Measurements from ENCODE around the gene B4GALNT4. TPM values are rescaled to one million over a fixed set of nuclear protein-coding genes. Genes with fewer than 3 reads are reported as not detected.
"Not testable (repeated sequence)": the region's sequence is repeated elsewhere in the genome, so short reads cannot be mapped to it uniquely, and the experiment has no call there.

B4GALNT4 gene, protein sequence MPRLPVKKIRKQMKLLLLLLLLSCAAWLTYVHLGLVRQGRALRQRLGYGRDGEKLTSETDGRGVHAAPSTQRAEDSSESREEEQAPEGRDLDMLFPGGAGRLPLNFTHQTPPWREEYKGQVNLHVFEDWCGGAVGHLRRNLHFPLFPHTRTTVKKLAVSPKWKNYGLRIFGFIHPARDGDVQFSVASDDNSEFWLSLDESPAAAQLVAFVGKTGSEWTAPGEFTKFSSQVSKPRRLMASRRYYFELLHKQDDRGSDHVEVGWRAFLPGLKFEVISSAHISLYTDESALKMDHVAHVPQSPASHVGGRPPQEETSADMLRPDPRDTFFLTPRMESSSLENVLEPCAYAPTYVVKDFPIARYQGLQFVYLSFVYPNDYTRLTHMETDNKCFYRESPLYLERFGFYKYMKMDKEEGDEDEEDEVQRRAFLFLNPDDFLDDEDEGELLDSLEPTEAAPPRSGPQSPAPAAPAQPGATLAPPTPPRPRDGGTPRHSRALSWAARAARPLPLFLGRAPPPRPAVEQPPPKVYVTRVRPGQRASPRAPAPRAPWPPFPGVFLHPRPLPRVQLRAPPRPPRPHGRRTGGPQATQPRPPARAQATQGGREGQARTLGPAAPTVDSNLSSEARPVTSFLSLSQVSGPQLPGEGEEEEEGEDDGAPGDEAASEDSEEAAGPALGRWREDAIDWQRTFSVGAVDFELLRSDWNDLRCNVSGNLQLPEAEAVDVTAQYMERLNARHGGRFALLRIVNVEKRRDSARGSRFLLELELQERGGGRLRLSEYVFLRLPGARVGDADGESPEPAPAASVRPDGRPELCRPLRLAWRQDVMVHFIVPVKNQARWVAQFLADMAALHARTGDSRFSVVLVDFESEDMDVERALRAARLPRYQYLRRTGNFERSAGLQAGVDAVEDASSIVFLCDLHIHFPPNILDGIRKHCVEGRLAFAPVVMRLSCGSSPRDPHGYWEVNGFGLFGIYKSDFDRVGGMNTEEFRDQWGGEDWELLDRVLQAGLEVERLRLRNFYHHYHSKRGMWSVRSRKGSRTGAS
- total RNA-seq = 277 and 294 TPM in 2 replicates
- long read RNA-seq, partial matches to known transcripts = 2 of 2 reads
- long read RNA-seq, other reads (novel, unspliced or antisense) = 0 of 2 reads

DNA sequence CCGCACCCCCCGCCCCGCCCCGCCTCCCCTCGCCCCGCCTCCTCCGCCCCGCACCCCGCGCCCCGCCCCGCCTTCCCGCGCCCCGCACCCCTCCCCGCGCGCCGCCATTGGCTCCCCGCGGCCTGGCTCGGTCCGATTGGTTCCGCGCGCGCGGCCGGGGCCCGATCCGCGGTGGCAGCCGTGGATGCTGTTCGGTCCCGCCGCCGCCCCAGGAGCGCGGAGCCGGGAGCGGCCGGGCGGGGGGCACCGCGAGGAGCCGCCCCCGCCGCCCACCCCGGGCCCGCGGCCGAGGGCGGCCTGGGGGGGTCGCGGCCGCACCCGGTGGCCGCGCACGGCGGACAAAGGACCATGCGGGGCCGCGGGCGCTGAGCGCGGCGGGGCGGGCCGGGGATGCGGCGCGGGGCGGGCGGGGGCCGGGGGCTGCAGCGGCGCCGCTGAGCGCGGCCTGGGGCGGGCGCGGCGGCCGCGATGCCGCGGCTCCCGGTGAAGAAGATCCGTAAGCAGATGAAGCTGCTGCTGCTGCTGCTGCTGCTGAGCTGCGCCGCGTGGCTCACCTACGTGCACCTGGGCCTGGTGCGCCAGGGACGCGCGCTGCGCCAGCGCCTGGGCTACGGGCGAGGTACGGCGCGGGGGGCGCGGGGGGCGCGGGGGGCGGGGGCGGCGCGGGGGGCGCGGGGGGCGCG lies at the start of gene B4GALNT4:
TSS of gene B4GALNT4 (plus strand) at position 164 of the 683 bp plus-strand sequence. CDS start at position 469, 305 bp downstream.
- H3K27ac Mint-ChIP-seq = peak within 1 kb of the TSS; percentile 97
- H3K4me1 Mint-ChIP-seq (ENCODE audit: low read depth) = peaks cover 10% of the 10 kb centered on the region
- TF ChIP-seq, protein P1, sequence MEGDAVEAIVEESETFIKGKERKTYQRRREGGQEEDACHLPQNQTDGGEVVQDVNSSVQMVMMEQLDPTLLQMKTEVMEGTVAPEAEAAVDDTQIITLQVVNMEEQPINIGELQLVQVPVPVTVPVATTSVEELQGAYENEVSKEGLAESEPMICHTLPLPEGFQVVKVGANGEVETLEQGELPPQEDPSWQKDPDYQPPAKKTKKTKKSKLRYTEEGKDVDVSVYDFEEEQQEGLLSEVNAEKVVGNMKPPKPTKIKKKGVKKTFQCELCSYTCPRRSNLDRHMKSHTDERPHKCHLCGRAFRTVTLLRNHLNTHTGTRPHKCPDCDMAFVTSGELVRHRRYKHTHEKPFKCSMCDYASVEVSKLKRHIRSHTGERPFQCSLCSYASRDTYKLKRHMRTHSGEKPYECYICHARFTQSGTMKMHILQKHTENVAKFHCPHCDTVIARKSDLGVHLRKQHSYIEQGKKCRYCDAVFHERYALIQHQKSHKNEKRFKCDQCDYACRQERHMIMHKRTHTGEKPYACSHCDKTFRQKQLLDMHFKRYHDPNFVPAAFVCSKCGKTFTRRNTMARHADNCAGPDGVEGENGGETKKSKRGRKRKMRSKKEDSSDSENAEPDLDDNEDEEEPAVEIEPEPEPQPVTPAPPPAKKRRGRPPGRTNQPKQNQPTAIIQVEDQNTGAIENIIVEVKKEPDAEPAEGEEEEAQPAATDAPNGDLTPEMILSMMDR (IDR thresholded peaks at IDR 0.05; ENCODE audit: unreplicated experiment) = no peak
- no peaks in the 10 kb centered on the region for H3K9me3 Mint-ChIP-seq (ENCODE audit: low read depth)
- DNase-seq (ENCODE audit: low spot score, unreplicated experiment) = no peak
- H3K36me3 Mint-ChIP-seq (ENCODE audit: insufficient read depth) = peaks cover 16% of the 10 kb centered on the region
- H3K27me3 Mint-ChIP-seq = peaks cover 17% of the 10 kb centered on the region
- peak within 1 kb of the TSS; percentile 87 for H3K4me3 Mint-ChIP-seq (ENCODE audit: low read depth)

DNA sequence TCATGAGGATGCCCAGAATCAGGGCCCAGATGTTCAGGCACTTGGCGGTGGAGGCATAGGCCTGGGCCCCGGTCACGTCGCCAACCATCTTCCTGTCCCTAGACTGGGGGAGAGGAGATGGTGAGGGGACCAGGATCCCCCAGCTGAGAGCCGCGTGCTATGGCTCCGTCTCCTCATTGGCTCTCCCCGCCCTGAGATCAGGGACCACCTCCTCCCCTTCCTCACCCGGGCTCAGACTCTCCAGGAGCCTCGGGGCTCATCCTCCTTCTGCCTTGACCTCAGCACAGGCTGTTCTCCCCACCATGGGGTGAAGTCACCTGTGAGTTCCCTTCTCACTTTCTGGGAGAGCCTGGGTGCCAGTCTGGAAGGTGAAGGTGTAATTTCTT lies 49.4 kb upstream of the B4GALNT4 start:
- H3K36me3 Mint-ChIP-seq (ENCODE audit: insufficient read depth); DNase-seq (ENCODE audit: low spot score, unreplicated experiment); H3K27ac Mint-ChIP-seq; H3K9me3 Mint-ChIP-seq (ENCODE audit: low read depth): not testable (repeated sequence)
- H3K27me3 Mint-ChIP-seq = peaks cover 25% of the 10 kb centered on the region
- peaks cover 17% of the 10 kb centered on the region for H3K4me1 Mint-ChIP-seq (ENCODE audit: low read depth)
- peak overlapping the region; percentile 82 for H3K4me3 Mint-ChIP-seq (ENCODE audit: low read depth)

DNA sequence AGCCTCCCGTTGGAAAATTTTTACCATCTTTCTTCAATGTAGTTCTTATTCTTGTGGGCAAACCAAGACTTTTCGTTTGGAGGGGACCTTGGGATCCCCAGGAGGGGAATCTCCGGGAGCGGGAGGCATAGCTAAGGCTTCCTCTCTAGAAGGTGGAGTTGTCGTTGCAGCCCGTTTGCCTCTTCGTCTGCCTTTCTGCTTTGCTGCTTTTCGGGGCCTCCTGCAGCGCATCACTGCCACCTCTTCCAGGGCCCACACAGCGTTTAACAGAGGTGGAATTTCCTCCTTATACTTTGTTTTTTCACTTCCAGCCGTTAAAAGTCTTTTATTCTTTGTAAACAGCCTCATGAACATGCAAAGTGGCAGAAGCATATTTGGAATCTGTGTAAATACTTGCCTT lies 45.1 kb upstream of the B4GALNT4 start:
- no peak overlapping the region for H3K27ac Mint-ChIP-seq
- H3K9me3 Mint-ChIP-seq (ENCODE audit: low read depth) = no peaks in the 10 kb centered on the region
- peaks cover 3% of the 10 kb centered on the region for H3K27me3 Mint-ChIP-seq
- DNase-seq (ENCODE audit: low spot score, unreplicated experiment) = no peak
- no peaks in the 10 kb centered on the region for H3K36me3 Mint-ChIP-seq (ENCODE audit: insufficient read depth)
- TF ChIP-seq, protein P1 (IDR thresholded peaks at IDR 0.05; ENCODE audit: unreplicated experiment) = no peak
- H3K4me1 Mint-ChIP-seq (ENCODE audit: low read depth) = peaks cover 17% of the 10 kb centered on the region
- H3K4me3 Mint-ChIP-seq (ENCODE audit: low read depth) = no peak overlapping the region

DNA sequence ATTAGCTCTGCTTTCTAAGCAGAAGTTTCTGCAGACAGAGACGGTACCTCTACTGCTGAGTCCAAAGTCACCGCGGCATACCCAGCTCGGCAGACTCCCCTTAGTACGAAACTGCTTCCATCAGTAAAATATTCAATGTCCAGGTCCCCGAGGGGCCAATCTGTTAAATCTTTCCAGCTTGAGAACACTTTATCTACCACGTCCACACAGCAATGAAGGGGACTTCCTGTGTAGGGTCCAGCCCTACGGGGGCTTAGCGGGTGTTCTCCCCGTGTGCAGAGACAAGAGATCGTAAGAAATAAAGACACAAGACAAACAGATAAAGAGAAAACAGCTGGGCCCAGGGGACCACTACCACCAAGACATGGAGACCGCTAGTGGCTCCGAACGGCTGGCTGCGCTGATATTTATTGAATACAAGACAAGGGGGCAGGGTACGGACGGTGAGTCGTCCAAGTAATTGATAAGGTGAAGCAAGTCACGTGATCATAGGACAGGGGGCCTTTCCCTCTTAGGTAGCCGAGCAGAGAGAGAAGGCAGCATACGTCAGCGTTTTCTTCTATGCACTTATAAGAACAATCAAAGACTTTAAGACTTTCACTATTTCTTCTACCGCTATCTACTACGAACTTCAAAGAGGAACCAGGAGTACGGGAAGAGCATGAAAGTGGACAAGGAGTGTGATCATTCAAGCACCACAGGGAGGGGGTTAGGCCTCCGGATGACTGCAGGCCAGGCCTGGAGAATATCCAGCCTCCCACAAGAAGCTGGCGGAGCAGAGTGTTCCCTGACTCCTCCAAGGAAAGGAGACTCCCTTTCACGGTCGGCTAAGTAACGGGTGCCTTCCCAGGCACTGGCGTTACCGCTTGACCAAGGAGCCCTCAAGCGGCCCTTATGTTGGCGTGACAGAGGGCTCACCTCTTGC lies 44.4 kb upstream of the B4GALNT4 start:
- not testable (repeated sequence) for DNase-seq (ENCODE audit: low spot score, unreplicated experiment); H3K4me3 Mint-ChIP-seq (ENCODE audit: low read depth); H3K27me3 Mint-ChIP-seq; H3K27ac Mint-ChIP-seq; H3K9me3 Mint-ChIP-seq (ENCODE audit: low read depth); H3K36me3 Mint-ChIP-seq (ENCODE audit: insufficient read depth)
- peaks cover 16% of the 10 kb centered on the region for H3K4me1 Mint-ChIP-seq (ENCODE audit: low read depth)

DNA sequence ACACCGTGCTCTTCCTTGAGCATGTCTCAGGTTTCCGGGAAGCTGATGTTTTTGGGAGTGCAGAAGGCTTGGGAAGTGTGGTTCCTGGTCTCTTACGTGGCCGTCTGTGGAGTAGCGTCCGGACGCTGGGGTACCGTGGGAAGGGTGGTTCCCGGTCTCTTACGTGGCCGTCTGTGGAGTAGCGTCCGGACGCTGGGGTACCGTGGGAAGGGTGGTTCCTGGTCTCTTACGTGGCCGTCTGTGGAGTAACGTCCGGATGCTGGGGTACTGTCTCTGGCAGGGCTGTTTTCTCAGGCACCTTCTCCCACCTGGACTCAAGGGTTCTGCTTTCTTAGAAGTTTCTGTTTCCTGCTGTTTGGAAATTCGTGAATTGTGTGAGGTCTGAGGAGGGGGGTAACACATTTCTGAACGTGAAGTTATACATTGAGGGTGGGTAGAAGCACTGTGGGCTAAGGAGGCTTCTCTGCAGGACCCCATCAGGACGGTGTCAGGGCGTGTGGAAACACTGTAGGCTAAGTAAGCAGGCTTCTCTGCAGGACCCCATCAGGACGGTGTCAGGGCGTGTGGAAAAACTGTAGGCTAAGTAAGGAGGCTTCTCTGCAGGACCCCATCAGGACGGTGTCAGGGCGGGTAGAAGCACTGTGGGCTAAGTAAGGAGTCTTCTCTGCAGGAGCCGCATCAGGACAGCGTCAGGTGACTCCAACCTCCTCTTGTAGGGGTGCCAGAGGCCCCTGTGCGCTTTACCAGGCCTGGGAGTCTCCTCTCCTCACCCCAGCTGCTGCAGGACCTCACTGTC lies 43.3 kb upstream of the B4GALNT4 start:
- peaks cover 10% of the 10 kb centered on the region for H3K4me1 Mint-ChIP-seq (ENCODE audit: low read depth)
- no peak overlapping the region for H3K4me3 Mint-ChIP-seq (ENCODE audit: low read depth)
- H3K36me3 Mint-ChIP-seq (ENCODE audit: insufficient read depth) = no peaks in the 10 kb centered on the region

More for the DNA sequence above, 43.3 kb upstream of the B4GALNT4 start:
- DNase-seq (ENCODE audit: low spot score, unreplicated experiment) = no peak
- TF ChIP-seq, protein P1 (IDR thresholded peaks at IDR 0.05; ENCODE audit: unreplicated experiment) = no peak
- H3K27ac Mint-ChIP-seq = peak overlapping the region; percentile 21
- H3K9me3 Mint-ChIP-seq (ENCODE audit: low read depth) = no peaks in the 10 kb centered on the region
- peaks cover 3% of the 10 kb centered on the region for H3K27me3 Mint-ChIP-seq

Measured in progenitor cell of endocrine pancreas (in vitro differentiated cells).